ENCODE data around the gene PTPRD. TPM values are rescaled to one million over a fixed set of nuclear protein-coding genes. Genes with fewer than 3 reads are reported as not detected.

Gene PTPRD
- total and polyA plus RNA-seq, 7 experiments from 2014 or later, result 0.71 TPM; not detected in 6

DNA sequence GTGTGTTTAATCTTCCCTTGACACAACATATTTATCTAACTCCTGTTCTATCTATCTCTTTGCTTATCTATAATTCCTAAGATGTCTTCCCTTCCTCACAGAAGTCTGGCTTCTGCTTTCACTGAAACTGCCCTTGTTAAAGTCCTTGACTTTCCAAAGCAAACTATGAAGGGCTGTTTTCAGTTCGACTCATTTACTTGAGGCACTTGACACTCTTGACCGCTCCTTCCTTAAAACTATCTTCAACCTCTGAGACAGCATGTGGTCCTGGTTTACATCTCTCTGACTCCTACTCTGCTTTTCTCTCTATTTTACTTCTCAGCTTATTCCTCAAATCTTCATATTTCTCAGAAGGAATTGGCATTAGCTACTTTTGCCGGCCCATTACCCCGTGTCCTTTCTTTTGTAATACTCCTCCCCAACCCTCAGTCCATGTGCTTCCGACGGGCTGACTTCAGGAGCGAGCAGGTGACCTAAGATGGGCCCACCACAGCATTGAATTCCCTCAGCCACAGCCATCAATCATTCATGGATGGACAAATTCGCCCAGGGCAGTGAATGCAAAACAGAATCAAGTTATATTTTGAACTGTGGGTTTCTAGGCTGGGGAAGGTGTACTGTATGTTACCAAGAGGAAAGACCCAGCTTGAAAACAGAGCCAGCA, 1089.2 kb downstream of the PTPRD start:
- no peaks in the 10 kb centered on the region for H3K36me3 ChIP-seq (ENCODE audit: control insufficient read depth in 2 of 3, insufficient read depth in 3 of 3, low read length in 3 of 3)
- no peaks in the 10 kb centered on the region for H3K27me3 Mint-ChIP-seq
- H3K9me3 Mint-ChIP-seq, result peaks cover 0 to 4% (median 0%) of the 10 kb centered on the region in 11 donors
- no peaks in the 10 kb centered on the region for H3K4me1 ChIP-seq (ENCODE audit: control insufficient read depth in 2 of 2, insufficient read depth in 2 of 2, low read length in 2 of 2)
- no peak for ATAC-seq
- ChIA-PET CTCF (no interaction called here), POLR2A (no interaction called here)
- H3K27me3 ChIP-seq (ENCODE audit: control insufficient read depth in 2 of 2, insufficient read depth in 2 of 2, low read length in 2 of 2), result no peaks in the 10 kb centered on the region
- intact Hi-C loops (cut with micrococcal nuclease), result no loop called here
- no peak for DNase-seq
- no peak overlapping the region for H3K4me3 ChIP-seq (ENCODE audit: low read length)
- H3K9me3 ChIP-seq (ENCODE audit: control insufficient read depth in 2 of 3, low read length in 3 of 3), result no peaks in the 10 kb centered on the region
- H3K4me3 Mint-ChIP-seq, result no peak overlapping the region
- H3K27ac ChIP-seq (ENCODE audit: low read depth, low read length), result no peak overlapping the region
- no peaks in the 10 kb centered on the region for H3K36me3 Mint-ChIP-seq
- H3K4me1 Mint-ChIP-seq, result no peaks in the 10 kb centered on the region
- H3K27ac Mint-ChIP-seq, result no peak overlapping the region

GRCh38 chr9:9522406-9522805, 1090.4 kb downstream of the PTPRD start:
- peaks cover 0 to 4% (median 0%) of the 10 kb centered on the region in 11 donors for H3K9me3 Mint-ChIP-seq
- H3K4me3 Mint-ChIP-seq, result no peak overlapping the region
- Histone ChIP-seq H3K27ac (ENCODE audit: low read depth, low read length) (no peak overlapping the region), H3K4me1 (ENCODE audit: control insufficient read depth in 2 of 2, insufficient read depth in 2 of 2, low read length in 2 of 2) (no peaks in the 10 kb centered on the region), H3K4me3 (ENCODE audit: low read length) (no peak overlapping the region), H3K36me3 (ENCODE audit: control insufficient read depth in 2 of 3, insufficient read depth in 3 of 3, low read length in 3 of 3) (no peaks in the 10 kb centered on the region), H3K9me3 (ENCODE audit: control insufficient read depth in 2 of 3, low read length in 3 of 3) (no peaks in the 10 kb centered on the region), H3K27me3 (ENCODE audit: control insufficient read depth in 2 of 2, insufficient read depth in 2 of 2, low read length in 2 of 2) (no peaks in the 10 kb centered on the region)
- DNase-seq (no peak), ATAC-seq (no peak)
- no peak overlapping the region for H3K27ac Mint-ChIP-seq
- no peaks in the 10 kb centered on the region for H3K36me3 Mint-ChIP-seq
- H3K27me3 Mint-ChIP-seq, result no peaks in the 10 kb centered on the region
- no peaks in the 10 kb centered on the region for H3K4me1 Mint-ChIP-seq
- CTCF ChIA-PET, result no interaction called here
- intact Hi-C loops (cut with micrococcal nuclease), result no loop called here
- POLR2A ChIA-PET, result no interaction called here

DNA sequence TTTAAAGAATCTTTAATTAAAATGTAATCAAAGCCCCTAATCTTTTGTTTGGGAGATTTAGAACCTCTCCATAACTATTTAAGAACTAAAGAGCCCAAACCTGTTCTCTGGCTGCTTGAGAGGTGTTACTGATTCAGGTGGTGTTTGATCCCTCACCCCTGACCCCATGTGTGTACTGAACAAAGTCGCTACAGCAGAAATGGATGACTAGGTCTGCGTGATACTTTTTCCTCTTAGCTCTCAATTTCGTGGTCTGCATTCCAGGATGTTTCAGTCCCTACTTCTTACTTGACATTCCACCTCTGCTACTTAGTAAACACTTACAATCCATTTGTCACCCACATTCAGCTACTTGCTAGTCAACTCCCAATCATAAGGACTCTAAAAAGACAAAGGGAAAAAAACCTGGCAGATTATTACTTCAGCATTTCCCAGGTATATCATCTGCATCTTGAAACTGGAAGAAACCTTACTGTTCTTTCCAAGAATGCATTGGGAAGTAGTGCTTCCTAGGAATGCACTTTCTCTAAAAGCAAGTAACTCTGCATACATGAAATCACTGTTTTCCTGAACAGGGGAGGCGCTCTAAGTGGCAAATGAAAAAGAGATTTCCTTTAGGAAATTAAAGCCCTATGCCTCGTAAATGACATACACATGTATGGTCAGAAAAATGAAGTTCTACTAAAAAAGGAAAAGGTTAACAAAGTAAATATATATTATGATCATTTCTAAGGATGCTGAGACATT, 1091.6 kb downstream of the PTPRD start:
- no peaks in the 10 kb centered on the region for H3K9me3 ChIP-seq (ENCODE audit: control insufficient read depth in 2 of 3, low read length in 3 of 3)
- intact Hi-C loops (cut with micrococcal nuclease), result no loop called here
- H3K4me3 ChIP-seq (ENCODE audit: low read length), result no peak overlapping the region
- Mint-ChIP-seq H3K4me1 (no peaks in the 10 kb centered on the region), H3K27me3 (no peaks in the 10 kb centered on the region), H3K9me3 (peaks cover 0 to 4% (median 0%) of the 10 kb centered on the region in 11 donors), H3K36me3 (no peaks in the 10 kb centered on the region), H3K4me3 (no peak overlapping the region), H3K27ac (no peak overlapping the region)
- CTCF ChIA-PET, result no interaction called here
- ATAC-seq, result no peak
- no peaks in the 10 kb centered on the region for H3K27me3 ChIP-seq (ENCODE audit: control insufficient read depth in 2 of 2, insufficient read depth in 2 of 2, low read length in 2 of 2)
- H3K27ac ChIP-seq (ENCODE audit: low read depth, low read length), result no peak overlapping the region
- POLR2A ChIA-PET, result no interaction called here
- DNase-seq, result no peak
- no peaks in the 10 kb centered on the region for H3K4me1 ChIP-seq (ENCODE audit: control insufficient read depth in 2 of 2, insufficient read depth in 2 of 2, low read length in 2 of 2)
- no peaks in the 10 kb centered on the region for H3K36me3 ChIP-seq (ENCODE audit: control insufficient read depth in 2 of 3, insufficient read depth in 3 of 3, low read length in 3 of 3)

DNA sequence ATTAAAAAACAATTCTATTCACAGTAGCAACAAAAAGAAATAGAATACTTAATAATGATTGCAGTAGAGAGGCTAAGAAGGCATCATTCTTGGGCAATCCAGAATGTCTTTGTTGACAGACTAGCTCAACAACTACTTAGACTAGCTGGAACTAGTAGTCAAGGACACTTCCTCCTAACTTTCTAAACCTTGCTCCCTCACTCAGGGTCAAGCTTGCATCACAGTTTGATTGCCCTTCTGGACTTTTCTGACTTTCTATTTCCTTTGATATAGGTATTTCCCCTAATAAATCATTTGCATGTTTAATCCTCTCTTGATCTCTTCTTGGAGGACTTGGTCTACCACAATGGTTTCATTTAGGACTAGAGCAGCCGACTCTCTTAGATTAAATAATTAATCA, 1107.9 kb downstream of the PTPRD start:
- CTCF ChIA-PET, result no interaction called here
- Histone ChIP-seq H3K4me3 (ENCODE audit: low read length) (no peak overlapping the region), H3K9me3 (ENCODE audit: control insufficient read depth in 2 of 3, low read length in 3 of 3) (no peaks in the 10 kb centered on the region), H3K36me3 (ENCODE audit: control insufficient read depth in 2 of 3, insufficient read depth in 3 of 3, low read length in 3 of 3) (no peaks in the 10 kb centered on the region), H3K27me3 (ENCODE audit: control insufficient read depth in 2 of 2, insufficient read depth in 2 of 2, low read length in 2 of 2) (no peaks in the 10 kb centered on the region), H3K4me1 (ENCODE audit: control insufficient read depth in 2 of 2, insufficient read depth in 2 of 2, low read length in 2 of 2) (no peaks in the 10 kb centered on the region), H3K27ac (ENCODE audit: low read depth, low read length) (no peak overlapping the region)
- no peaks in the 10 kb centered on the region for H3K27me3 Mint-ChIP-seq
- no peak overlapping the region for H3K4me3 Mint-ChIP-seq
- DNase-seq (no peak), ATAC-seq (no peak)
- intact Hi-C loops (cut with micrococcal nuclease), result no loop called here
- H3K4me1 Mint-ChIP-seq, result no peaks in the 10 kb centered on the region
- no peak overlapping the region for H3K27ac Mint-ChIP-seq
- POLR2A ChIA-PET, result no interaction called here
- no peaks in the 10 kb centered on the region for H3K36me3 Mint-ChIP-seq
- peaks cover 0 to 15% (median 0%) of the 10 kb centered on the region in 11 donors for H3K9me3 Mint-ChIP-seq

GRCh38 chr9:9499546-9499945, 1113.3 kb downstream of the PTPRD start:
- Mint-ChIP-seq H3K27ac (no peak overlapping the region), H3K4me3 (no peak overlapping the region)

DNA sequence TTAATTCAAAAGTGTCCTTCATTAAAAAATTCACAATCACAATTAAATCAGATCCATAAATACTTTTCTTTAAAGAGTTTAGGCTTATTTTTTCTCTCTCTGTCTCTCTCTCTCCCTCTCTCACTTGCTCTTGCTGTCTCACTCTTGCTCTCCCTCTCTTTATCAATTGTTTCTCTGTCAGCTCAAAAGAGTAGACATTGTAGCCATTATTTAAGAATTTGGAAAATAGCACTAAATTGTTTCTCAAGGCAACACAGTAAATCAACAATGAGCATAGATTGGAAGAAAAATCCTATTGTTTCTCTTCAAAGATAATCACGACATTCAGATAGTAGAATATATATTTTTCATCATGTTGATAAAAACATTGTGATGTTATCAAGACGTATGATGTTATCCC, 1114.0 kb downstream of the PTPRD start:
- no peaks in the 10 kb centered on the region for H3K27me3 Mint-ChIP-seq
- no peak overlapping the region for H3K27ac Mint-ChIP-seq
- no peak overlapping the region for H3K4me3 ChIP-seq (ENCODE audit: low read length)
- intact Hi-C loops (cut with micrococcal nuclease), result no loop called here
- H3K27ac ChIP-seq (ENCODE audit: low read depth, low read length), result no peak overlapping the region
- CTCF ChIA-PET, result no interaction called here
- no peaks in the 10 kb centered on the region for H3K4me1 ChIP-seq (ENCODE audit: control insufficient read depth in 2 of 2, insufficient read depth in 2 of 2, low read length in 2 of 2)
- no peaks in the 10 kb centered on the region for H3K27me3 ChIP-seq (ENCODE audit: control insufficient read depth in 2 of 2, insufficient read depth in 2 of 2, low read length in 2 of 2)
- POLR2A ChIA-PET, result no interaction called here
- H3K36me3 Mint-ChIP-seq, result peaks cover 0 to 4% (median 0%) of the 10 kb centered on the region in 5 donors
- no peaks in the 10 kb centered on the region for H3K36me3 ChIP-seq (ENCODE audit: control insufficient read depth in 2 of 3, insufficient read depth in 3 of 3, low read length in 3 of 3)
- no peak overlapping the region for H3K4me3 Mint-ChIP-seq
- H3K9me3 ChIP-seq (ENCODE audit: control insufficient read depth in 2 of 3, low read length in 3 of 3), result peaks cover 0 to 6% (median 0%) of the 10 kb centered on the region in 3 experiments
- ATAC-seq (no peak), DNase-seq (no peak)
- H3K9me3 Mint-ChIP-seq, result peaks cover 2 to 23% (median 9%) of the 10 kb centered on the region in 11 donors
- H3K4me1 Mint-ChIP-seq, result no peaks in the 10 kb centered on the region

More at GRCh38 chr9:9499546-9499945, 1113.3 kb downstream of the PTPRD start:
- CTCF ChIA-PET, result no interaction called here
- Histone ChIP-seq H3K4me1 (ENCODE audit: control insufficient read depth in 2 of 2, insufficient read depth in 2 of 2, low read length in 2 of 2) (no peaks in the 10 kb centered on the region), H3K27ac (ENCODE audit: low read depth, low read length) (no peak overlapping the region), H3K27me3 (ENCODE audit: control insufficient read depth in 2 of 2, insufficient read depth in 2 of 2, low read length in 2 of 2) (no peaks in the 10 kb centered on the region), H3K36me3 (ENCODE audit: control insufficient read depth in 2 of 3, insufficient read depth in 3 of 3, low read length in 3 of 3) (no peaks in the 10 kb centered on the region), H3K9me3 (ENCODE audit: control insufficient read depth in 2 of 3, low read length in 3 of 3) (peaks cover 0 to 6% (median 0%) of the 10 kb centered on the region in 3 experiments), H3K4me3 (ENCODE audit: low read length) (no peak overlapping the region)
- no peaks in the 10 kb centered on the region for H3K4me1 Mint-ChIP-seq
- DNase-seq (no peak), ATAC-seq (no peak)
- intact Hi-C loops (cut with micrococcal nuclease), result no loop called here
- H3K9me3 Mint-ChIP-seq, result peaks cover 2 to 19% (median 6%) of the 10 kb centered on the region in 11 donors
- H3K27me3 Mint-ChIP-seq, result no peaks in the 10 kb centered on the region
- H3K36me3 Mint-ChIP-seq, result no peaks in the 10 kb centered on the region
- POLR2A ChIA-PET, result no interaction called here

- CTCF ChIA-PET, result no interaction called here
- POLR2A ChIA-PET, result no interaction called here
These were observed 1114.7 kb downstream of the PTPRD start for GRCh38 chr9:9498128-9498527.

More at GRCh38 chr9:9498128-9498527, 1114.7 kb downstream of the PTPRD start:
- Mint-ChIP-seq H3K4me1 (no peaks in the 10 kb centered on the region), H3K27me3 (no peaks in the 10 kb centered on the region), H3K4me3 (no peak overlapping the region), H3K27ac (no peak overlapping the region), H3K9me3 (peaks cover 2 to 24% (median 9%) of the 10 kb centered on the region in 11 donors), H3K36me3 (peaks cover 0 to 6% (median 0%) of the 10 kb centered on the region in 5 donors)
- Histone ChIP-seq H3K9me3 (ENCODE audit: control insufficient read depth in 2 of 3, low read length in 3 of 3) (peaks cover 0 to 6% (median 0%) of the 10 kb centered on the region in 3 experiments), H3K27ac (ENCODE audit: low read depth, low read length) (no peak overlapping the region), H3K27me3 (ENCODE audit: control insufficient read depth in 2 of 2, insufficient read depth in 2 of 2, low read length in 2 of 2) (no peaks in the 10 kb centered on the region), H3K36me3 (ENCODE audit: control insufficient read depth in 2 of 3, insufficient read depth in 3 of 3, low read length in 3 of 3) (no peaks in the 10 kb centered on the region), H3K4me1 (ENCODE audit: control insufficient read depth in 2 of 2, insufficient read depth in 2 of 2, low read length in 2 of 2) (no peaks in the 10 kb centered on the region), H3K4me3 (ENCODE audit: low read length) (no peak overlapping the region)
- ATAC-seq (no peak), DNase-seq (no peak)
- intact Hi-C loops (cut with micrococcal nuclease), result no loop called here
